IMR-90 (cell line): ENCODE results near the gene CENPU. TPM values are rescaled to one million over a fixed set of nuclear protein-coding genes. Genes with fewer than 3 reads are reported as not detected.

Experiments used
- ATAC-seq: fragments of 200-7000 bp; cut with Tn5 transposase; 2 replicates; pipeline ENCODE4 v1.9.1; 2020; ENCODE audit warnings: low read depth, mild to moderate bottlenecking, moderate library complexity
- BruUV-seq: library from RNA; stranded (reverse); fragments of 400-500 nt; replicated peaks from 2 replicates; lab custom pipeline; 2021; lab: Mats Ljungman, UMichigan
- CTCF ChIA-PET: fragments of 300-600 bp; formaldehyde crosslinking; extraction: SDS; loops from one replicate; lab custom pipeline; 2021; ENCODE audit warnings: antibody characterized with exemption; lab: Yijun Ruan, JAX
- POLR2A ChIA-PET: fragments of 300-600 bp; sonication (Branson Sonifier 250); formaldehyde crosslinking; loops from one replicate; lab custom pipeline; 2022; ENCODE audit warnings: antibody characterized with exemption; ENCODE audit not compliant: unreplicated experiment; lab: Charles Lee
- DNase-seq: peaks from one replicate; pipeline ENCODE4 v3.0.0; 2013
- H2AFZ ChIP-seq: replicated peaks from 2 replicates; pipeline ENCODE3; 2013; ENCODE audit warnings: low read length, mild to moderate bottlenecking; ENCODE audit not compliant: poor library complexity
- H2AK5ac ChIP-seq: 2 replicates; pipeline ENCODE4 v1.6.1; 2013; ENCODE audit warnings: low read depth, low read length, inconsistent platforms
- H2AK9ac ChIP-seq: replicated peaks from 2 replicates; pipeline ENCODE3; 2013; ENCODE audit warnings: mild to moderate bottlenecking, low read depth, low read length, moderate library complexity; ENCODE audit not compliant: poor library complexity
- H2BK120ac ChIP-seq: 2 replicates; pipeline ENCODE4 v1.6.1; 2013; ENCODE audit warnings: low read depth, low read length, inconsistent platforms
- H2BK15ac ChIP-seq: 3 replicates; pipeline ENCODE4 v1.6.1; 2013; ENCODE audit warnings: low read depth, low read length, inconsistent platforms
- H2BK20ac ChIP-seq: 2 replicates; pipeline ENCODE4 v1.6.1; 2013; ENCODE audit warnings: low read depth, mild to moderate bottlenecking, inconsistent platforms, low read length, moderate library complexity
- H2BK5ac ChIP-seq: 2 replicates; pipeline ENCODE4 v1.6.1; 2013; ENCODE audit warnings: mild to moderate bottlenecking, low read depth, low read length, inconsistent platforms; ENCODE audit not compliant: poor library complexity, severe bottlenecking
- H3K14ac ChIP-seq: replicated peaks from 2 replicates; pipeline ENCODE4 v1.6.1; 2013; ENCODE audit warnings: low read depth, low read length, inconsistent platforms
- H3K18ac ChIP-seq: 2 replicates; pipeline ENCODE4 v1.6.1; 2013; ENCODE audit warnings: low read depth, low read length, control low read depth
- H3K23ac ChIP-seq: 2 replicates; pipeline ENCODE4 v1.6.1; 2013; ENCODE audit warnings: low read depth, low read length, inconsistent platforms
- H3K27ac ChIP-seq: 2 replicates; pipeline ENCODE4 v1.5.1; 2013; ENCODE audit warnings: mild to moderate bottlenecking, control low read depth, low read length; ENCODE audit not compliant: insufficient read depth
- H3K27me3 ChIP-seq: 2 replicates; pipeline ENCODE4 v1.6.1; 2013; ENCODE audit warnings: low read length; ENCODE audit not compliant: control insufficient read depth, insufficient read depth
- H3K36me3 ChIP-seq: 2 replicates; pipeline ENCODE4 v1.6.1; 2013; ENCODE audit warnings: low read length, mixed read lengths; ENCODE audit not compliant: control insufficient read depth, insufficient read depth
- H3K4ac ChIP-seq: 2 replicates; pipeline ENCODE4 v1.6.1; 2013; ENCODE audit warnings: low read depth, low read length, inconsistent platforms
- H3K4me1 ChIP-seq: 2 replicates; pipeline ENCODE4 v1.6.1; 2013; ENCODE audit warnings: low read length, mixed read lengths; ENCODE audit not compliant: control insufficient read depth, insufficient read depth
- H3K4me2 ChIP-seq: 2 replicates; pipeline ENCODE4 v1.6.1; 2013; ENCODE audit warnings: low read depth, mild to moderate bottlenecking, control low read depth, low read length, moderate library complexity
- H3K4me3 ChIP-seq: 2 replicates; pipeline ENCODE4 v1.5.1; 2013; ENCODE audit warnings: low read depth, mild to moderate bottlenecking, control low read depth, low read length, moderate library complexity; ENCODE audit not compliant: insufficient read depth
- H3K56ac ChIP-seq: 2 replicates; pipeline ENCODE4 v1.6.1; 2013; ENCODE audit warnings: low read length, inconsistent platforms; ENCODE audit not compliant: insufficient read depth; ENCODE audit errors: extremely low read depth
- H3K79me1 ChIP-seq, 2 experiments: 2 replicates each; pipeline ENCODE4 v1.6.1; 2013; ENCODE audit warnings: low read length in 2 of 2, inconsistent platforms in 1 of 2, low read depth in 1 of 2
- H3K9ac ChIP-seq: 2 replicates; pipeline ENCODE4 v1.6.1; 2013; ENCODE audit warnings: low read depth, low read length, control low read depth
- H3K9me1 ChIP-seq: 2 replicates; pipeline ENCODE4 v1.6.1; 2013; ENCODE audit warnings: low read length, inconsistent platforms; ENCODE audit not compliant: insufficient read depth
- H3K9me3 ChIP-seq: 2 replicates; pipeline ENCODE4 v1.6.1; 2013; ENCODE audit warnings: low read length; ENCODE audit not compliant: control insufficient read depth, insufficient read depth
- H4K20me1 ChIP-seq: 2 replicates; pipeline ENCODE4 v1.6.1; 2013; ENCODE audit warnings: low read length, inconsistent platforms; ENCODE audit not compliant: insufficient read depth
- H4K5ac ChIP-seq: 2 replicates; pipeline ENCODE4 v1.6.1; 2013; ENCODE audit warnings: mild to moderate bottlenecking, low read depth, low read length, control low read depth
- H4K8ac ChIP-seq, 2 experiments: 2 replicates each; pipeline ENCODE4 v1.6.1; 2013; ENCODE audit warnings: low read depth in 2 of 2, low read length in 2 of 2, control low read depth in 1 of 2, inconsistent platforms in 1 of 2
- H4K91ac ChIP-seq: 2 replicates; pipeline ENCODE4 v1.6.1; 2013; ENCODE audit warnings: low read depth, low read length, inconsistent platforms; ENCODE audit not compliant: insufficient read depth
- CEBPB ChIP-seq: IDR thresholded peaks from 2 replicates; pipeline ENCODE4 v1.6.1; 2012; ENCODE audit warnings: low read depth, low read length, improper control_type of control experiment
- CHD1 ChIP-seq: IDR thresholded peaks from 2 replicates; pipeline ENCODE4 v1.6.1; 2012; ENCODE audit warnings: low read depth, low read length, improper control_type of control experiment
- MAFK ChIP-seq: IDR thresholded peaks from 2 replicates; pipeline ENCODE4 v1.6.1; 2012; ENCODE audit warnings: low read depth, low read length, improper control_type of control experiment
- MAZ ChIP-seq: IDR thresholded peaks from 2 replicates; pipeline ENCODE4 v1.6.1; 2012; ENCODE audit warnings: low read depth, mild to moderate bottlenecking, low read length, improper control_type of control experiment, moderate library complexity, borderline replicate concordance
- MXI1 ChIP-seq: IDR thresholded peaks from 2 replicates; pipeline ENCODE4 v1.6.1; 2012; ENCODE audit warnings: low read depth, mild to moderate bottlenecking, low read length, moderate library complexity, borderline replicate concordance
- NFE2L2 ChIP-seq: fragments of 150-350 bp; IDR thresholded peaks from 2 replicates; pipeline ENCODE4 v1.6.1; 2016; ENCODE audit warnings: low read depth, mild to moderate bottlenecking, low read length
- POLR2A ChIP-seq: IDR thresholded peaks from 2 replicates; pipeline ENCODE4 v1.6.1; 2012; ENCODE audit warnings: mild to moderate bottlenecking, low read depth, low read length
- RAD21 ChIP-seq: IDR thresholded peaks from 2 replicates; pipeline ENCODE4 v1.6.1; 2012; ENCODE audit warnings: low read length, improper control_type of control experiment
- RCOR1 ChIP-seq: IDR thresholded peaks from 2 replicates; pipeline ENCODE4 v1.6.1; 2012; ENCODE audit warnings: mild to moderate bottlenecking, low read length, improper control_type of control experiment; ENCODE audit not compliant: insufficient replicate concordance
- RFX5 ChIP-seq: IDR thresholded peaks from 2 replicates; pipeline ENCODE4 v1.8.0; 2012; ENCODE audit warnings: low read depth, mild to moderate bottlenecking, low read length, moderate library complexity
- SMC3 ChIP-seq: fragments of 150-350 bp; IDR thresholded peaks from 2 replicates; pipeline ENCODE4 v1.6.1; 2016; ENCODE audit warnings: low read depth, mild to moderate bottlenecking, antibody characterized with exemption, low read length, moderate library complexity
- USF2 ChIP-seq: fragments of 150-350 bp; IDR thresholded peaks from 2 replicates; pipeline ENCODE4 v1.6.1; 2017; ENCODE audit warnings: mild to moderate bottlenecking, antibody characterized with exemption, low read length, low read depth
- WGBS, 2 experiments: methylation state at CpG; one replicate each; pipeline versions ENCODE4 v1.1.5 to v1.1.7; 2013; ENCODE audit warnings: missing lambda C conversion rate in 2 of 2; ENCODE audit not compliant: insufficient read length in 1 of 2; ENCODE audit errors: extremely low coverage in 2 of 2; 5-methylcytosine and 5-hydroxymethylcytosine counted together
- dilution Hi-C: fragments of 300-500 bp; cut with HindIII; formaldehyde crosslinking; loops from one replicate; pipeline ENCODE4 v1.14.3; 2018; ENCODE audit warnings: low sequenced_read_pairs; ENCODE audit not compliant: unreplicated experiment
- in situ Hi-C: fragments of 300-500 bp; cut with MboI; formaldehyde crosslinking; loops from 3 replicates; pipeline ENCODE4 v1.14.3; 2019; ENCODE audit warnings: low sequenced_read_pairs, inconsistent platforms, mixed read lengths
- intact Hi-C: fragments of 100-400 bp; cut with micrococcal nuclease; formaldehyde crosslinking; loops from 2 replicates; pipeline ENCODE4 v1.10.0; 2022
- polyA plus RNA-seq, 3 experiments: library from polyadenylated mRNA; depleted of rRNA; stranded (reverse); fragments of >200 nt; gene quantifications; 2 replicates each; pipeline ENCODE4 v1.2.3, GENCODE V29; 2012; ENCODE audit warnings: low replicate concordance in 1 of 3
- total RNA-seq: library from RNA; depleted of rRNA; stranded (reverse); fragments of >200 nt; gene quantifications from 2 replicates; pipeline ENCODE4 v1.2.3, GENCODE V29; 2012
- TF ChIP-seq, protein P1 (sequence below): conservative IDR thresholded peaks from 2 replicates; pipeline ENCODE4 v1.5.1; 2012; ENCODE audit warnings: mild to moderate bottlenecking, low read depth, low read length, improper control_type of control experiment
- TF ChIP-seq, protein P2 (sequence below): fragments of 150-350 bp; IDR thresholded peaks from 2 replicates; pipeline ENCODE4 v1.6.1; 2016; ENCODE audit warnings: low read depth, mild to moderate bottlenecking, low read length, moderate library complexity, borderline replicate concordance

The CENPU gene
- total and polyA plus RNA-seq, 2 of the 4 experiments (the other 2 are of a cell fraction): 13.6 to 14.6 TPM

DNA sequence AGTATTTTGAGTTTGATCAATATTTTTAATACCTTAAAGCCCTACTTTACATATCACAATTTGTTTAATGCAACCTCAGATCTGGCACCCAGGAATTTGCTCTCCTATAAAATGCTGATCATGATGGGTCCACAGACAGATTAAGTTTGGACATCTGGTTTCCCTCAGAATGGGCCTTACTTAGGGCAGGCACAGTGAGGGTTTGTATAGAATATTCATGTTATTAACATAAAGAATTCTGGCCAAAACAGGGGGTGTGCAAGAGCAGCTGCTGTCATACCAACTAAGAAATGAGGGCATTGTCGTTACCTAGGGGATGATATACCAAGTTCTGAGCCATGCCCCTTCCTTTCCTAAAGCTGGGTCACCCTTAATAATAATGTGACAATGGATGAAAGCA is 37.5 kb upstream of the CENPU start:
- no peaks in the 10 kb centered on the region for H4K20me1 ChIP-seq
- H3K27ac ChIP-seq: no peak overlapping the region
- no peak overlapping the region for H2BK5ac ChIP-seq
- POLR2A ChIA-PET: no interaction called here
- H2AFZ ChIP-seq: no peak overlapping the region
- no peak overlapping the region for H2BK120ac ChIP-seq
- no peak overlapping the region for H4K5ac ChIP-seq
- no peaks in the 10 kb centered on the region for H3K9me1 ChIP-seq
- no peak overlapping the region for H3K14ac ChIP-seq
- no peak overlapping the region for H3K18ac ChIP-seq
- dilution Hi-C loops: no loop called here
- in situ Hi-C loops: no loop called here
- intact Hi-C loops: no loop called here
- no peak overlapping the region for H3K4ac ChIP-seq
- H3K27me3 ChIP-seq: no peaks in the 10 kb centered on the region
- WGBS, 2 experiments: no CpG with 5 or more reads among the region's 1 CpG
- H3K9ac ChIP-seq: no peak overlapping the region
- H4K8ac ChIP-seq: no peak overlapping the region
- no peak overlapping the region for H2BK15ac ChIP-seq
- H3K4me3 ChIP-seq: no peak overlapping the region
- H3K9me3 ChIP-seq: no peaks in the 10 kb centered on the region
- H2AK9ac ChIP-seq: no peak overlapping the region
- no TSS peak for BruUV-seq
- H2BK20ac ChIP-seq: no peak overlapping the region
- H3K4me2 ChIP-seq: no peak overlapping the region
- no peak overlapping the region for H4K91ac ChIP-seq
- no peak for ATAC-seq
- no peak overlapping the region for H3K56ac ChIP-seq
- peaks cover 12% of the 10 kb centered on the region for H3K36me3 ChIP-seq
- CTCF ChIA-PET: no interaction called here
- no peak overlapping the region for H3K23ac ChIP-seq
- no peak for TF ChIP-seq MAZ
- TF ChIP-seq USF2: no peak
- no peak for TF ChIP-seq MAFK
- TF ChIP-seq MXI1: no peak
- no peak for TF ChIP-seq CEBPB
- TF ChIP-seq, protein P1, sequence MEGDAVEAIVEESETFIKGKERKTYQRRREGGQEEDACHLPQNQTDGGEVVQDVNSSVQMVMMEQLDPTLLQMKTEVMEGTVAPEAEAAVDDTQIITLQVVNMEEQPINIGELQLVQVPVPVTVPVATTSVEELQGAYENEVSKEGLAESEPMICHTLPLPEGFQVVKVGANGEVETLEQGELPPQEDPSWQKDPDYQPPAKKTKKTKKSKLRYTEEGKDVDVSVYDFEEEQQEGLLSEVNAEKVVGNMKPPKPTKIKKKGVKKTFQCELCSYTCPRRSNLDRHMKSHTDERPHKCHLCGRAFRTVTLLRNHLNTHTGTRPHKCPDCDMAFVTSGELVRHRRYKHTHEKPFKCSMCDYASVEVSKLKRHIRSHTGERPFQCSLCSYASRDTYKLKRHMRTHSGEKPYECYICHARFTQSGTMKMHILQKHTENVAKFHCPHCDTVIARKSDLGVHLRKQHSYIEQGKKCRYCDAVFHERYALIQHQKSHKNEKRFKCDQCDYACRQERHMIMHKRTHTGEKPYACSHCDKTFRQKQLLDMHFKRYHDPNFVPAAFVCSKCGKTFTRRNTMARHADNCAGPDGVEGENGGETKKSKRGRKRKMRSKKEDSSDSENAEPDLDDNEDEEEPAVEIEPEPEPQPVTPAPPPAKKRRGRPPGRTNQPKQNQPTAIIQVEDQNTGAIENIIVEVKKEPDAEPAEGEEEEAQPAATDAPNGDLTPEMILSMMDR: no peak
- no peak for TF ChIP-seq RFX5
- no peak for TF ChIP-seq CHD1
- TF ChIP-seq SMC3: no peak
- no peak for TF ChIP-seq POLR2A
- no peak for TF ChIP-seq RAD21
- no peak for TF ChIP-seq NFE2L2
- TF ChIP-seq RCOR1: no peak
- TF ChIP-seq, protein P2, sequence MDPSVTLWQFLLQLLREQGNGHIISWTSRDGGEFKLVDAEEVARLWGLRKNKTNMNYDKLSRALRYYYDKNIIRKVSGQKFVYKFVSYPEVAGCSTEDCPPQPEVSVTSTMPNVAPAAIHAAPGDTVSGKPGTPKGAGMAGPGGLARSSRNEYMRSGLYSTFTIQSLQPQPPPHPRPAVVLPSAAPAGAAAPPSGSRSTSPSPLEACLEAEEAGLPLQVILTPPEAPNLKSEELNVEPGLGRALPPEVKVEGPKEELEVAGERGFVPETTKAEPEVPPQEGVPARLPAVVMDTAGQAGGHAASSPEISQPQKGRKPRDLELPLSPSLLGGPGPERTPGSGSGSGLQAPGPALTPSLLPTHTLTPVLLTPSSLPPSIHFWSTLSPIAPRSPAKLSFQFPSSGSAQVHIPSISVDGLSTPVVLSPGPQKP: no peak
- H3K79me1 ChIP-seq: no peaks in the 10 kb centered on the region
- no peak for DNase-seq
- no peak overlapping the region for H2AK5ac ChIP-seq
- no peaks in the 10 kb centered on the region; the same call in 1 of the 2 replicates for H3K4me1 ChIP-seq
